Osteocyte (in vitro differentiated cells): ENCODE measurements around the gene KRT86. TPM values are rescaled to one million over a fixed set of nuclear protein-coding genes. Genes with fewer than 3 reads are reported as not detected.
"Not testable (repeated sequence)": the region's sequence is repeated elsewhere in the genome, so short reads cannot be mapped to it uniquely, and the experiment has no call there.

Experiments used
- DNase-seq: peaks from one replicate; pipeline ENCODE4 v3.0.0; 2021; ENCODE audit warnings: mixed read lengths; ENCODE audit not compliant: unreplicated experiment; ENCODE audit errors: extremely low spot score
- H3K27ac Mint-ChIP-seq: one replicate; pipeline ENCODE4 v1.8.0; 2021; ENCODE audit warnings: mild to moderate bottlenecking, mixed read lengths; ENCODE audit not compliant: unreplicated experiment
- H3K27me3 Mint-ChIP-seq: one replicate; pipeline ENCODE4 v1.8.0; 2021; ENCODE audit warnings: mixed read lengths; ENCODE audit not compliant: unreplicated experiment
- H3K36me3 Mint-ChIP-seq: one replicate; pipeline ENCODE4 v1.8.0; 2021; ENCODE audit warnings: mixed read lengths; ENCODE audit not compliant: unreplicated experiment
- H3K4me1 Mint-ChIP-seq: one replicate; pipeline ENCODE4 v1.8.0; 2021; ENCODE audit warnings: mixed read lengths; ENCODE audit not compliant: unreplicated experiment
- H3K4me3 Mint-ChIP-seq: one replicate; pipeline ENCODE4 v1.8.0; 2021; ENCODE audit warnings: mild to moderate bottlenecking, moderate library complexity, mixed read lengths; ENCODE audit not compliant: unreplicated experiment
- H3K9me3 Mint-ChIP-seq: one replicate; pipeline ENCODE4 v1.8.0; 2021; ENCODE audit warnings: mixed read lengths; ENCODE audit not compliant: unreplicated experiment
- CTCF ChIP-seq: fragments of 200-600 bp; sonication (generic); IDR thresholded peaks from 2 replicates; pipeline ENCODE4 v1.5.0; 2021; ENCODE audit warnings: antibody characterized with exemption, mild to moderate bottlenecking, moderate library complexity
- total RNA-seq: library from RNA; stranded (reverse); gene quantifications from 2 replicates; pipeline ENCODE4 v1.2.1, GENCODE V29; 2021

KRT86 gene
- total RNA-seq, 1 donor from 2014 or later = 0.24 TPM

GRCh38 chr12:52343550-52343949 lies 69.1 kb downstream of the KRT86 start:
- Mint-ChIP-seq H3K9me3 (peaks cover 8% of the 10 kb centered on the region), H3K27me3 (peaks cover 40% of the 10 kb centered on the region), H3K27ac (no peak overlapping the region), H3K4me1 (no peaks in the 10 kb centered on the region), H3K36me3 (no peaks in the 10 kb centered on the region), H3K4me3 (no peak overlapping the region)
- no peak for DNase-seq
- no peak for TF ChIP-seq CTCF

- no peak for DNase-seq
- H3K36me3 Mint-ChIP-seq = no peaks in the 10 kb centered on the region
- no peak overlapping the region for H3K4me3 Mint-ChIP-seq
- H3K27ac Mint-ChIP-seq = no peak overlapping the region
- H3K4me1 Mint-ChIP-seq = no peaks in the 10 kb centered on the region
- TF ChIP-seq CTCF = no peak
- H3K27me3 Mint-ChIP-seq = peaks cover 39% of the 10 kb centered on the region
- H3K9me3 Mint-ChIP-seq = peaks cover 8% of the 10 kb centered on the region
Observed at GRCh38 chr12:52344111-52344510, 69.7 kb downstream of the KRT86 start.

GRCh38 chr12:52345041-52345440 lies 70.6 kb downstream of the KRT86 start:
- not testable (repeated sequence) for H3K4me1 Mint-ChIP-seq, DNase-seq, H3K36me3 Mint-ChIP-seq, H3K4me3 Mint-ChIP-seq, H3K27ac Mint-ChIP-seq, H3K9me3 Mint-ChIP-seq
- peaks cover 40% of the 10 kb centered on the region for H3K27me3 Mint-ChIP-seq

- no peak for DNase-seq
- Mint-ChIP-seq H3K27ac (no peak overlapping the region), H3K27me3 (peaks cover 47% of the 10 kb centered on the region), H3K36me3 (no peaks in the 10 kb centered on the region), H3K4me1 (peaks cover under 1% of the 10 kb centered on the region), H3K4me3 (no peak overlapping the region), H3K9me3 (peaks cover 8% of the 10 kb centered on the region)
- no peak for TF ChIP-seq CTCF
Observed at GRCh38 chr12:52346593-52346992, 72.1 kb downstream of the KRT86 start.

GRCh38 chr12:52347016-52347415 lies 72.6 kb downstream of the KRT86 start:
- TF ChIP-seq CTCF = no peak
- Mint-ChIP-seq H3K9me3 (peaks cover 8% of the 10 kb centered on the region), H3K27ac (no peak overlapping the region), H3K4me3 (no peak overlapping the region), H3K27me3 (peaks cover 46% of the 10 kb centered on the region), H3K4me1 (peaks cover 3% of the 10 kb centered on the region), H3K36me3 (no peaks in the 10 kb centered on the region)
- DNase-seq = no peak
